Spinal cord (tissue), 10 donors: ENCODE results near the gene EIF4E1B. TPM values are rescaled to one million over a fixed set of nuclear protein-coding genes. Genes with fewer than 3 reads are reported as not detected.
A peak's percentile ranks its signal among the peaks of the same experiment; 100 is the strongest.

ENCODE experiments used
- DNase-seq, 6 donors: peaks; one replicate each; pipeline versions ENCODE4 v3.0.0 to v3.0.0-alpha.2; 2013 to 2015; ENCODE audit warnings: low spot score in 6 of 6, low read depth in 4 of 6
- H3K27ac ChIP-seq: one replicate; pipeline ENCODE4 v1.5.1; 2013; ENCODE audit warnings: low read depth, low read length, control low read depth
- H3K27me3 ChIP-seq: one replicate; pipeline ENCODE4 v1.6.1; 2013; ENCODE audit warnings: low read length; ENCODE audit not compliant: control insufficient read depth, insufficient read depth
- H3K36me3 ChIP-seq: one replicate; pipeline ENCODE4 v1.6.1; 2013; ENCODE audit warnings: low read length; ENCODE audit not compliant: control insufficient read depth, insufficient read depth
- H3K4me1 ChIP-seq: one replicate; pipeline ENCODE4 v1.6.1; 2013; ENCODE audit warnings: low read length; ENCODE audit not compliant: control insufficient read depth, insufficient read depth
- H3K4me3 ChIP-seq: one replicate; pipeline ENCODE4 v1.5.1; 2013; ENCODE audit warnings: low read depth, low read length, control low read depth
- H3K9me3 ChIP-seq: one replicate; pipeline ENCODE4 v1.6.1; 2013; ENCODE audit warnings: low read length; ENCODE audit not compliant: control insufficient read depth, insufficient read depth
- WGBS: methylation state at CpG from one replicate; pipeline ENCODE4 v1.1.5; 2013; ENCODE audit warnings: missing lambda C conversion rate; ENCODE audit not compliant: insufficient coverage; 5-methylcytosine and 5-hydroxymethylcytosine counted together
- polyA plus RNA-seq, 2 donors: library from polyadenylated mRNA; unstranded; fragments of 120-200 nt; gene quantifications; one replicate each; pipeline ENCODE4 v1.2.1, GENCODE V29; 2013; ENCODE audit not compliant: insufficient read length in 2 of 2
- total RNA-seq, 2 donors: library from RNA; depleted of rRNA in 1 of 2; stranded (reverse); fragments of 120-200 nt in 1 of 2; fragments of >200 nt in 1 of 2; gene quantifications; one replicate each; pipeline versions ENCODE4 v1.2.3 to v1.2.4, GENCODE V29; 2013 to 2014
- donor health status: healthy.

Gene EIF4E1B
- total and polyA plus RNA-seq, 4 donors = 0.44 to 4.0 (median 1.6) TPM

GRCh38 chr5:176603091-176603490 is 27.4 kb upstream of the EIF4E1B start:
- WGBS = 38% methylated on average over 2 of the region's 2 CpGs

GRCh38 chr5:176606032-176606431 is 24.4 kb upstream of the EIF4E1B start:
- Histone ChIP-seq H3K36me3 (peaks cover 7% of the 10 kb centered on the region), H3K27ac (no peak overlapping the region), H3K4me3 (no peak overlapping the region), H3K27me3 (no peaks in the 10 kb centered on the region), H3K9me3 (no peaks in the 10 kb centered on the region), H3K4me1 (peaks cover 30% of the 10 kb centered on the region)
- DNase-seq = no peak
- 33% methylated on average over 1 of the region's 3 CpGs for WGBS

More at GRCh38 chr5:176603091-176603490, 27.4 kb upstream of the EIF4E1B start:
- Histone ChIP-seq H3K4me1 (peaks cover 14% of the 10 kb centered on the region), H3K4me3 (no peak overlapping the region), H3K27me3 (no peaks in the 10 kb centered on the region), H3K9me3 (no peaks in the 10 kb centered on the region), H3K27ac (no peak overlapping the region), H3K36me3 (peaks cover 24% of the 10 kb centered on the region)
- no peak for DNase-seq

GRCh38 chr5:176606875-176607274 is 23.6 kb upstream of the EIF4E1B start:
- H3K4me1 ChIP-seq = peaks cover 28% of the 10 kb centered on the region
- H3K4me3 ChIP-seq = no peak overlapping the region
- H3K36me3 ChIP-seq = peaks cover 7% of the 10 kb centered on the region
- 100% methylated on average over 1 of the region's 3 CpGs for WGBS
- H3K27ac ChIP-seq = no peak overlapping the region
- H3K27me3 ChIP-seq = no peaks in the 10 kb centered on the region
- DNase-seq = no peak
- no peaks in the 10 kb centered on the region for H3K9me3 ChIP-seq

GRCh38 chr5:176608142-176608705 is 22.3 kb upstream of the EIF4E1B start:
- WGBS = 88% methylated on average over 4 of the region's 4 CpGs
- Histone ChIP-seq H3K9me3 (no peaks in the 10 kb centered on the region), H3K27me3 (no peaks in the 10 kb centered on the region), H3K36me3 (peaks cover 4% of the 10 kb centered on the region), H3K4me1 (peaks cover 31% of the 10 kb centered on the region), H3K27ac (no peak overlapping the region), H3K4me3 (no peak overlapping the region)
- DNase-seq = no peak

GRCh38 chr5:176608937-176609723 is 21.3 kb upstream of the EIF4E1B start:
- Histone ChIP-seq H3K4me1 (peaks cover 40% of the 10 kb centered on the region), H3K9me3 (no peaks in the 10 kb centered on the region), H3K27ac (no peak overlapping the region), H3K27me3 (no peaks in the 10 kb centered on the region), H3K4me3 (peak overlapping the region; percentile 36), H3K36me3 (peaks cover 4% of the 10 kb centered on the region)
- 11% methylated on average over 43 of the region's 46 CpGs for WGBS
- peak in 2 of 6 donors; percentile 62 to 74 for DNase-seq

GRCh38 chr5:176609724-176610434 is 20.6 kb upstream of the EIF4E1B start, which contains the start of gene GPRIN1:
GPRIN1 (minus strand) TSS chr5:176610156; CDS start chr5:176599834, 10,322 bp downstream.
- Histone ChIP-seq H3K27ac (no peak within 1 kb of the TSS), H3K4me1 (peaks cover 43% of the 10 kb centered on the region), H3K9me3 (no peaks in the 10 kb centered on the region), H3K36me3 (peaks cover 4% of the 10 kb centered on the region), H3K27me3 (no peaks in the 10 kb centered on the region), H3K4me3 (peak within 1 kb of the TSS; percentile 56)
- DNase-seq = peak in 4 of 6 donors; percentile 61 to 94 (median 87)
- under 1% methylated on average over 97 of the region's 101 CpGs for WGBS

- WGBS = 0% methylated on average over 10 of the region's 31 CpGs
Observed at GRCh38 chr5:176610435-176610773, 20.1 kb upstream of the EIF4E1B start.

GRCh38 chr5:176611435-176611834 is 19.0 kb upstream of the EIF4E1B start:
- DNase-seq = peak in 2 of 6 donors; percentile 57 to 80
- H3K27me3 ChIP-seq = no peaks in the 10 kb centered on the region
- H3K9me3 ChIP-seq = no peaks in the 10 kb centered on the region
- WGBS = 26% methylated on average over 9 of the region's 10 CpGs
- H3K4me3 ChIP-seq = no peak overlapping the region
- peaks cover 37% of the 10 kb centered on the region for H3K4me1 ChIP-seq
- H3K36me3 ChIP-seq = no peaks in the 10 kb centered on the region
- no peak overlapping the region for H3K27ac ChIP-seq

More at GRCh38 chr5:176610435-176610773, 20.1 kb upstream of the EIF4E1B start:
- peak in 2 of 6 donors; percentile 71 to 87 for DNase-seq
- Histone ChIP-seq H3K4me3 (peak overlapping the region; percentile 56), H3K4me1 (peaks cover 43% of the 10 kb centered on the region), H3K36me3 (peaks cover 4% of the 10 kb centered on the region), H3K9me3 (no peaks in the 10 kb centered on the region), H3K27me3 (no peaks in the 10 kb centered on the region), H3K27ac (no peak overlapping the region)

GRCh38 chr5:176612008-176612407 is 18.5 kb upstream of the EIF4E1B start:
- Histone ChIP-seq H3K36me3 (no peaks in the 10 kb centered on the region), H3K27ac (no peak overlapping the region), H3K4me3 (no peak overlapping the region), H3K9me3 (no peaks in the 10 kb centered on the region), H3K27me3 (no peaks in the 10 kb centered on the region), H3K4me1 (peaks cover 39% of the 10 kb centered on the region)
- WGBS = 83% methylated on average over 6 of the region's 6 CpGs
- no peak for DNase-seq
